Measurements from ENCODE around the gene PSMB8.

- TF ChIP-seq EZH2 (IDR thresholded peaks at IDR 0.05; ENCODE audit: borderline replicate concordance, low read length) (no peak), CTCF (IDR thresholded peaks at IDR 0.05; ENCODE audit: low read length) (no peak)
These were observed 1.7 kb downstream of the PSMB8 start for GRCh38 chr6:32842021-32842650.

Data from OCI-LY1 (cell line).